BLaER1 (cell line): Measurements from ENCODE around the gene IRF2BP2.
A peak's percentile ranks its signal among the peaks of the same experiment; 100 is the strongest.

ENCODE experiments used
- H3K27ac ChIP-seq: shearing (Covaris generic); formaldehyde crosslinking; 2 replicates; pipeline ENCODE4 v1.8.1; 2022
- H3K27me3 ChIP-seq: shearing (Covaris generic); formaldehyde crosslinking; 2 replicates; pipeline ENCODE4 v1.8.1; 2022
- H3K36me3 ChIP-seq: shearing (Covaris generic); formaldehyde crosslinking; 2 replicates; pipeline ENCODE4 v1.8.1; 2022
- H3K4me1 ChIP-seq: shearing (Covaris generic); formaldehyde crosslinking; 2 replicates; pipeline ENCODE4 v1.8.1; 2022
- H3K4me2 ChIP-seq: shearing (Covaris generic); formaldehyde crosslinking; 2 replicates; pipeline ENCODE4 v1.8.1; 2022
- H3K4me3 ChIP-seq: shearing (Covaris generic); formaldehyde crosslinking; 2 replicates; pipeline ENCODE4 v1.8.1; 2022
- H3K9ac ChIP-seq: shearing (Covaris generic); formaldehyde crosslinking; 2 replicates; pipeline ENCODE4 v1.8.1; 2022
- H3K9me3 ChIP-seq: shearing (Covaris generic); formaldehyde crosslinking; 2 replicates; pipeline ENCODE4 v1.8.1; 2022
- H4K20me1 ChIP-seq: shearing (Covaris generic); formaldehyde crosslinking; 2 replicates; pipeline ENCODE4 v1.8.1; 2022
- Cebpa-rat ChIP-seq: shearing (Covaris generic); IDR thresholded peaks from 2 replicates; pipeline ENCODE4 v1.8.1; 2022

IRF2BP2 gene

DNA sequence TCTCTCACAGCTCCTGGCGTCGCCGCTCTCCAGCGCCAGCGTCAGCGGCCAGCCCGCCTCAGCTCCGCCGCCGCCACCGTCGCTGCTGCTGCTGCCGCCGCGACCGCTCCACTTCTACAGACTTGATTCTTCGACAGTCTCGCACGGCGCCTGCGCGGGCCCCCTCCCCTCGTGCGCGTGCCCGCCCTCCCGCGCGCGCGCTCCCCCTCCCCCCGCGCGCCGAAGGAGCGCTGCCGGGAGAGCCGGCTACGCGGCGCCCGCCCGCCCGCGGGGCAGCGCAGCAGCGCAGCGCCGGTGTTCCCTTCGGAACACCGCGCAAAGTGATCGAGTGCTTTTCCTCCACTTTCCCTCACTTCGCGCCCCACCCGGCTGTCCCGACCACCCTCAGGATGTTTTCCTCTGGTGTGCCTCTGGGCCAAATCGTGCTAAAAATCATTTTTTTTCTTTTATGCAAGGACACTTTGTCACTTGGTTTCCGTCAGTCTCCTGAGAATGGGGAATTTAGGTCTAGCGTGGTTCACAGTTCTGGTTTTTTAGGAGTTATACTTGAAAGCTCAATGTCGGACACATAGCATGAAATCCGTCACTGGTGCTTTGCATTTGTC, at the start of gene IRF2BP2:
Gene IRF2BP2 (minus strand): TSS at position 118 of the 605 bp plus-strand sequence. CDS start 684 bp downstream, outside the sequence.
- H3K27me3 ChIP-seq = no peaks in the 10 kb centered on the region
- H3K4me1 ChIP-seq = peaks cover 38% of the 10 kb centered on the region

DNA sequence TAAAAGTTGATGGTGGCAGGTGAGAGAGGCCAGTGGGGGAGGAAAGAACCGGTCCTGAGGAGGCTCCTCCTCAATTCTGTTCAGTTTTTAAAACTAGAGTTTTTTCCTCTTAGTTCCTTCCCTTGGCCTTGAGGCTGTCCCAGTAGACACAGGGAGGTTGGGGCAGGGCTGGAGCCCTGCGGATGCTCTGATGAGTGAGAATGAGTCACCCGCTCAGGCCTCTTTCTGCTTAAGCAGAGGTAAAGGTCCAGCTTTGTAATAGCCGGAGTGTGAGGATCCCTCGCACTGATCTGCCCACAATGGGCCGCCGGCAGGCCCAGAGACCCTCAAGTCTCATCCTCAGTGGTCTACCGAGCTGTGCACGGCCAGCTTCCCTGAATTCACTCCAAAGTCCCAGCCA, 49.6 kb upstream of the IRF2BP2 start:
- no peak overlapping the region for H3K4me3 ChIP-seq
- no peak overlapping the region for H3K9ac ChIP-seq
- H3K4me1 ChIP-seq = no peaks in the 10 kb centered on the region
- H3K27me3 ChIP-seq = no peaks in the 10 kb centered on the region
- H3K9me3 ChIP-seq = no peaks in the 10 kb centered on the region; the same call in 1 of the 2 replicates
- no peak overlapping the region for H3K27ac ChIP-seq
- no peak overlapping the region for H3K4me2 ChIP-seq
- TF ChIP-seq Cebpa-rat = no peak
- no peaks in the 10 kb centered on the region for H3K36me3 ChIP-seq
- H4K20me1 ChIP-seq = no peaks in the 10 kb centered on the region

More for the DNA sequence above, at the start of gene IRF2BP2:
- H3K9ac ChIP-seq = peak within 1 kb of the TSS; percentile 100
- no peaks in the 10 kb centered on the region for H3K9me3 ChIP-seq
- TF ChIP-seq Cebpa-rat = no peak
- H4K20me1 ChIP-seq = peaks cover 11% of the 10 kb centered on the region; the same call in 1 of the 2 replicates
- peak within 1 kb of the TSS; percentile 100 for H3K27ac ChIP-seq
- H3K36me3 ChIP-seq = peaks cover 40% of the 10 kb centered on the region
- H3K4me3 ChIP-seq = peak within 1 kb of the TSS; percentile 95
- H3K4me2 ChIP-seq = peak within 1 kb of the TSS; percentile 96

DNA sequence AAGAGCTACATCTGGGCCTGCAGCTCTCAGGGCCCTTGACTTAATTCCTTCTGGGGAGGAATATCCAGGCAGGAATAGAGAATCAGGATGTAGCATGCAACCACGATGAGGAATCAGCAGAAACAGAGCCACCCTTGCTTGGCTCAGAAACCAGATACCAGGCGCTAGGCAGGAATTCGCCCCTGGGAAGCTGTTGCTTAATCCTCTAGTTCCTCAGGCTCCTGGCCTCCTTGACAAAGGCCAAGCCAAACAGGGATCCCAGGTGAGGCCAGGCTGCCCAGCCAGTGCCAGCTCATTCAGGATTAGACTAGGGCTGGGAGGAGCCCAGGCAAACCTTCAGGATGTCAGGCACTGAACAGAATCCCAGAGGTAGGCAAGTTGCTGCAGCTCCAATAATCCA, 48.2 kb upstream of the IRF2BP2 start:
- no peaks in the 10 kb centered on the region; the same call in 1 of the 2 replicates for H3K9me3 ChIP-seq
- H3K4me3 ChIP-seq = no peak overlapping the region
- H3K9ac ChIP-seq = no peak overlapping the region
- no peaks in the 10 kb centered on the region for H3K4me1 ChIP-seq
- no peaks in the 10 kb centered on the region for H4K20me1 ChIP-seq
- no peaks in the 10 kb centered on the region for H3K27me3 ChIP-seq
- H3K36me3 ChIP-seq = no peaks in the 10 kb centered on the region
- H3K27ac ChIP-seq = no peak overlapping the region
- no peak overlapping the region for H3K4me2 ChIP-seq
- no peak for TF ChIP-seq Cebpa-rat

DNA sequence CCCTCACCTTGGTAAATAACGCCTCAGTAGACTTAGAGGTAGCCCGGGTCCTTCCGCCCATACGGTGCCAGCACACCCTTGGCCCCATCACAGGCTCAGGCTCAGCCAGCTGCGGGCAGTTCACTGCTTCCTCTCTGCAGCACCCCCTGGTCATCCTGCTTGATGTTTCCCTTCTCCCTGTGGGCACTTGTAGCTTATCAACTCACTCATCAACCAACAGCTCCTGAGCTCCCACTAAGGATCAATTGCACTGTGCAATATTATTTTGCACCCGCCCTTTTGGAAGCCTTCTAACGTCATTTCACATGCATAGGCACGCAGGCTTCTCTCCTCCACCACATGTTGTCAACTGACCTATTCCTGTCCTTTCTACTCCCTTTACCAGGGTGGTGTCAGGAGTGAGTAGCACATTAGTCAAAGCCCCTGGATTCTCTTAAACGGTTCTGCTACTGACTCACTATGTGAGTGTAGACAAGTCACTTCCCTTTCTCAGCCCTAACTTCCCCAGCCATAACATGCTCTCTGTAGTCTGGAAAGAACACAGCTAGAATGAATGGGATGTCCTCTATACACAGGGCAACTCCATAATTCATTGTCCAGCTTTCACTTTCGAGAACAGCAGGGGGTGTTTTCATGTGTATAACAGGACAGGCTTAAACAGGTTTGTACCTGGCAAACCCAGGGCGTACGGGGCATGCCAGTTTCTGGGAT, 47.1 kb upstream of the IRF2BP2 start:
- no peaks in the 10 kb centered on the region for H3K27me3 ChIP-seq
- H3K36me3 ChIP-seq = no peaks in the 10 kb centered on the region
- H3K27ac ChIP-seq = no peak overlapping the region
- H4K20me1 ChIP-seq = no peaks in the 10 kb centered on the region
- no peak for TF ChIP-seq Cebpa-rat
- no peaks in the 10 kb centered on the region for H3K4me1 ChIP-seq
- H3K9ac ChIP-seq = no peak overlapping the region
- H3K9me3 ChIP-seq = no peaks in the 10 kb centered on the region; the same call in 1 of the 2 replicates
- no peak overlapping the region for H3K4me3 ChIP-seq
- no peak overlapping the region for H3K4me2 ChIP-seq

DNA sequence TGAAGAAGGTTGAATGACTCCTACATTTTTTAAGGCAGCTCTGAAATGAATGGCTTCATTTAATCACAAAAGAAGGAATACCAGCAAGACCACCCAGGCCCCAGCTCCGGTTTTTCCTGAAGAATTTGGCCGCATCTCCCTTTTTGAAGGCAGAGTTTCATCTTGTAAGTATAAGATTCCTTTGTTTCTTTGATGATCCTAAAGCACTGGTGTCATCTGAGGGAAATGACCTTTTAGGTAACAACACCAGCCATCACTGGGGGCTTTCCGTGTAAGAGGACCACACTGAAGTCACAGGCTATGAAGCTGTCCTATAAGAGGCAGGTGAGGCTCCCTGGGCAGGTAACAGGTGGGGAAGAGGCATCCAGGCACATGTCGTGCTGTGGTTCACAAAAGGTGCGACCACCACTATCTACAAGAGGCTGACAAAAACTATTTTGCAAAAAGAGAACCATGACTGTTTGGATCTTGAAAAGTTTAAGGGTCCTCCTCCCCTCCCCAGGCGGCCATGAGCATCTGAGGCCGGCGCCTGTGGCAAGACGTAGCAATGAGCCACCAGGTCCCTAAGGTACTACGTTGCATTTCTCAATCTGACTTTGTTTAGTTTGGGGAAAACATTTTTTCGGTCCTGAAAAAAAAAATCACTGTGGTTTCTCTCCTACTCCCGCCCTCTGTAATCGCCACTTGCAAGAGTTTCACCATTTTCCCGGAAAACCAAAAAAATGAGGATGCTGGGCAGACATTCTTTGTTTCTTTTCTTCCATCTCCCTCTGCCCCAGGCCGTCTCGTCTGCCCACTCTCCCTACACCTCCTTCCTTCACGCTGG, 46.3 kb upstream of the IRF2BP2 start:
- Histone ChIP-seq H3K27ac (no peak overlapping the region), H3K4me1 (no peaks in the 10 kb centered on the region), H3K27me3 (no peaks in the 10 kb centered on the region)

DNA sequence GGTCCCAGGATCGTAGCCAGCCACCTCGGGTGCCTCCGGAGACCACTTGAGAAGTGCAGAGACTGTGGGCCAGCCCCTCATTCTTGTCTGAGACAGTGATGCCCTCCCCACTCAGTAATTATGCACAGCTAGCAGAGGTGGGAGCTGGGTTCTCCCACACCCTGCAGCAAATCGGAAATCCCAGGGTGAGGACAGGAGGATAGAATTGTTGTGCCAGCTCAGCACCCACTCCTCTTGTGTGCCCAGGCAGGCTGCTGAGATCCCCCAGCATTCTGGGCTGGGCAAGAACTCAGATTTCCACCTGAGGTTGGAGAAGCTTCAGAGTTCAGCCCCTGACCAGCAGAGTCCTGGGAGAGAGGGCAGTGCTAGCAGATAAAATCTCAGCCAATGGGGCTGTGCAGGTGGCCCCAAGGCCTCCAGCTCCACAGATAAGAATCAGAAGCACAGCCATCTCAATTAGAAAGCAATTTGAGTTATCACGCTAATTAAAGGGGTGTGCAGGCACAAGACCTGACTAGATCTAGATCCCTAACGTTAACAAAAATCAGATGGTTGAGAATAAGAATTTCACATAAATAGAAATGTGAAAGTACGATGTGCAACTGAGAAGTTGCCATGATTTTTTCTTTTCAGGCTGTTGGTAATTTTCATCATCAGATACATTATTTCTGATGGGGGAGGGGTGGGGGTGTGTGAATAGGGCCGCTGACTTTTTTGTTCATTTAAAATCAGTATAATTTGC, 45.5 kb upstream of the IRF2BP2 start:
- H4K20me1 ChIP-seq = no peaks in the 10 kb centered on the region
- no peak overlapping the region for H3K9ac ChIP-seq
- no peaks in the 10 kb centered on the region; the same call in 1 of the 2 replicates for H3K9me3 ChIP-seq
- H3K4me2 ChIP-seq = no peak overlapping the region
- no peaks in the 10 kb centered on the region for H3K4me1 ChIP-seq
- no peaks in the 10 kb centered on the region for H3K36me3 ChIP-seq
- no peak overlapping the region for H3K27ac ChIP-seq
- H3K27me3 ChIP-seq = no peaks in the 10 kb centered on the region
- no peak for TF ChIP-seq Cebpa-rat
- H3K4me3 ChIP-seq = no peak overlapping the region

More for the DNA sequence above, 46.3 kb upstream of the IRF2BP2 start:
- Histone ChIP-seq H3K4me3 (no peak overlapping the region), H4K20me1 (no peaks in the 10 kb centered on the region), H3K9me3 (no peaks in the 10 kb centered on the region; the same call in 1 of the 2 replicates), H3K4me2 (no peak overlapping the region), H3K9ac (no peak overlapping the region), H3K36me3 (no peaks in the 10 kb centered on the region)
- TF ChIP-seq Cebpa-rat = no peak

DNA sequence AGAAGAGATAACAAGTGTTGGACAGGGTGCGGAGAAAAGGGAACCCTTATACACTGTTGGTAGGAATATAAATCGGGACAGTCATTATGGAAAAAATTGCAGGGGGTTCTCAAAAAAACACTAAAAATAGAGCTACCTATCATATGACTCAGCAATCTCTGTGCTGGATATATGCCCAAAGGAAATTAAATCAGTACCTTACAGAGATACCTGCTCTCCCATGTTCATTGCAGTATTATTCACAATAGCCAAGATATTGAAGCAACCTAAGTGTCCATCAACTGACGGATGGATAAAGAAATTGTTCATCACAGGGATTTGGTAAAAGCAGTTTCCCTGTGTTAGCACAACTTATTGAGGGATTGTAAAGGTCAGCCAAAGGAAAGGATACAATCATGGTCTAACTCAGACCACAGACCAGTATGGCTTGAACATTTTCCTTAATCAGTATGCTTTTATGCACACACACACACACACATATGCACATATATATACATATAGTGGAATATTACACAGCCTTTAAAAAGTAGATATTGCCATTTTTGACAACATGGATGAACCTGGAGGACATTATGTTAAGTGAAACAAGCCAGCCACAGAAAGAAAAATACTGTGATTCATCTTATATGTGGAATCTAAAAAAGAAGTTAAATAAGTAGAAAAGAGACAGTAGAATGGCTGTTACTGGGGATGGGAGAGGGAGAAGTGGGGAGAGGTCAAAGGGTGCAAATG, 44.2 kb upstream of the IRF2BP2 start:
- H3K36me3 ChIP-seq = no peaks in the 10 kb centered on the region
- H3K4me3 ChIP-seq = no peak overlapping the region
- no peak overlapping the region for H3K9ac ChIP-seq
- no peak overlapping the region for H3K27ac ChIP-seq
- no peak for TF ChIP-seq Cebpa-rat
- no peaks in the 10 kb centered on the region for H3K9me3 ChIP-seq
- H4K20me1 ChIP-seq = no peaks in the 10 kb centered on the region
- no peaks in the 10 kb centered on the region for H3K27me3 ChIP-seq
- no peak overlapping the region for H3K4me2 ChIP-seq
- no peaks in the 10 kb centered on the region for H3K4me1 ChIP-seq

DNA sequence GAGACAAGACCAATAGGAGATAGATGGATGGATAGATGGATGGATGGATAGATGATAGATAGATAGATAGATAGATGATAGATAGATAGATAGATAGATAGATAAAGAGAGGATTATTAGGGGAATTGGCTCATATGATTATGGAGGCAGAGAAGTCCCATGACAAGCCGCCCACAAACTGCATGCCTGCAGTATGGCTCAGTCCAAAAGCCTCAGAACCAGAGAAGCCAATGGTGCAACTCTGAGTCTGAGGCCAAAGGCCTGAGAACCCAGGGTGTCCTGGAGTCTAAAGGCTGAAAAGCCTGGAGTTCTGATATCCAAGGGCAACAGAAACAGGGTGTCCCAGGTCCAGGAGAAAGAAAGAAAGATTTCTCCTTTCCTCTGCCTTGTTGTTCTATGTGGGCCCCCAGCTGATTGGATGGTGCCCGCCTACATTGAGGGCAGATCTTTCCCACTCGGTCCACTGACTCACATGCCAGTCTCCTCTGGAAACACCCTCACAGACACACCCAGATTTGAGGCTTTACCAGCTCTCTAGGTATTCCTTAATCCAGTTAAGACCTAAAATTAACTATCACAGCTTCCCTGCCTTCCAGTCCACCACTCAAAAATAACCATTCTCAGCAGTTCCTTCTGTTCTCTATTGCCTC, 39.6 kb upstream of the IRF2BP2 start:
- Histone ChIP-seq H3K27ac (no peak overlapping the region), H3K4me1 (peaks cover 5% of the 10 kb centered on the region; the same call in 1 of the 2 replicates), H3K27me3 (no peaks in the 10 kb centered on the region), H3K9me3 (peaks cover 8% of the 10 kb centered on the region; the same call in 1 of the 2 replicates), H3K36me3 (no peaks in the 10 kb centered on the region), H3K4me2 (no peak overlapping the region), H3K9ac (no peak overlapping the region), H4K20me1 (no peaks in the 10 kb centered on the region), H3K4me3 (no peak overlapping the region)
- no peak for TF ChIP-seq Cebpa-rat
